GM23248 (cell line): Measurements from ENCODE around the gene SIAH3. TPM values are rescaled to one million over a fixed set of nuclear protein-coding genes. Genes with fewer than 3 reads are reported as not detected.
A peak's percentile ranks its signal among the peaks of the same experiment; 100 is the strongest.

Source experiments
- DNase-seq: peaks from one replicate; pipeline ENCODE4 v3.0.0-alpha.2; 2015
- H2AFZ ChIP-seq: fragments of 200-600 bp; sonication (generic); 2 replicates; pipeline ENCODE4 v1.6.1; 2016; ENCODE audit warnings: antibody characterized with exemption
- H3F3A ChIP-seq: fragments of 200-600 bp; sonication (generic); 2 replicates; pipeline ENCODE4 v1.6.1; 2016; ENCODE audit warnings: mild to moderate bottlenecking, antibody characterized with exemption, mixed run types; ENCODE audit not compliant: insufficient read depth
- H3K27ac ChIP-seq: fragments of 200-600 bp; sonication (generic); 2 replicates; pipeline ENCODE4 v1.5.1; 2016; ENCODE audit warnings: mild to moderate bottlenecking
- H3K27me3 ChIP-seq: fragments of 200-600 bp; sonication (generic); replicated peaks from 2 replicates; pipeline ENCODE4 v1.6.1; 2016; ENCODE audit warnings: mild to moderate bottlenecking; ENCODE audit not compliant: insufficient read depth
- H3K36me3 ChIP-seq: fragments of 200-600 bp; sonication (generic); 2 replicates; pipeline ENCODE4 v1.6.1; 2016; ENCODE audit warnings: low read depth, mild to moderate bottlenecking
- H3K4me1 ChIP-seq: fragments of 200-600 bp; sonication (generic); 2 replicates; pipeline ENCODE4 v1.6.1; 2016; ENCODE audit warnings: mild to moderate bottlenecking; ENCODE audit not compliant: insufficient read depth
- H3K4me2 ChIP-seq: fragments of 200-600 bp; sonication (generic); one replicate; pipeline ENCODE4 v1.6.1; 2016; ENCODE audit warnings: mild to moderate bottlenecking; ENCODE audit not compliant: unreplicated experiment
- H3K4me3 ChIP-seq: fragments of 200-600 bp; sonication (generic); 2 replicates; pipeline ENCODE4 v1.5.1; 2016; ENCODE audit warnings: mild to moderate bottlenecking
- H3K79me2 ChIP-seq: fragments of 200-600 bp; sonication (generic); 2 replicates; pipeline ENCODE4 v1.6.1; 2016; ENCODE audit warnings: mild to moderate bottlenecking; ENCODE audit not compliant: insufficient read depth
- H3K9ac ChIP-seq: fragments of 200-600 bp; sonication (generic); 2 replicates; pipeline ENCODE4 v1.6.1; 2016; ENCODE audit warnings: mild to moderate bottlenecking
- H3K9me2 ChIP-seq: fragments of 200-600 bp; sonication (generic); 2 replicates; pipeline ENCODE4 v1.6.1; 2016; ENCODE audit warnings: mixed run types, mild to moderate bottlenecking, moderate library complexity; ENCODE audit not compliant: insufficient read depth
- H3K9me3 ChIP-seq: fragments of 200-600 bp; sonication (generic); one replicate; pipeline ENCODE4 v1.6.1; 2017; ENCODE audit warnings: low read depth
- H4K20me1 ChIP-seq: fragments of 200-600 bp; sonication (generic); 2 replicates; pipeline ENCODE4 v1.6.0; 2016; ENCODE audit not compliant: insufficient read depth
- EZH2 ChIP-seq: fragments of 200-600 bp; sonication (generic); IDR thresholded peaks from 2 replicates; pipeline ENCODE4 v1.6.1; 2018; ENCODE audit warnings: antibody characterized with exemption, mild to moderate bottlenecking; ENCODE audit not compliant: insufficient read depth, poor library complexity, severe bottlenecking
- EZH2phosphoT487 ChIP-seq: fragments of 200-600 bp; sonication (generic); IDR thresholded peaks from 2 replicates; pipeline ENCODE4 v1.6.1; 2018; ENCODE audit warnings: antibody characterized with exemption, moderate library complexity, mild to moderate bottlenecking, low read depth; ENCODE audit not compliant: insufficient read depth
- WGBS, 2 experiments: methylation state at CpG; one replicate each; pipeline ENCODE4 v1.1.6; 2015 to 2017; ENCODE audit warnings: low lambda C conversion rate in 2 of 2, low coverage in 1 of 2; ENCODE audit errors: missing lambda C conversion rate in 2 of 2; 5-methylcytosine and 5-hydroxymethylcytosine counted together
- in situ Hi-C: fragments of 300-500 bp; cut with MboI; formaldehyde crosslinking; loops from 2 replicates; pipeline ENCODE4 v1.15.0; 2020
- polyA plus RNA-seq: library from polyadenylated mRNA; unstranded; fragments of >200 nt; fragmentation: Nextera tagmentation; extraction: Ambion mirVana; gene quantifications from 2 replicates; pipeline ENCODE4 v1.2.1, GENCODE V29; 2016
- total RNA-seq: library from RNA; depleted of rRNA; stranded (reverse); fragments of >200 nt; shearing (Covaris generic); gene quantifications from 2 replicates; pipeline ENCODE4 v1.2.3, GENCODE V29; 2014

Gene SIAH3
- total and polyA plus RNA-seq, 2 experiments from 2014 or later = not detected

- Histone ChIP-seq H3K4me2 (no peak overlapping the region), H3K27me3 (peaks cover 22% of the 10 kb centered on the region), H3K36me3 (no peaks in the 10 kb centered on the region), H3K9me3 (no peaks in the 10 kb centered on the region), H3F3A (no peaks in the 10 kb centered on the region), H3K9ac (no peak overlapping the region), H3K79me2 (no peaks in the 10 kb centered on the region), H3K4me3 (no peak overlapping the region), H2AFZ (no peak overlapping the region), H4K20me1 (no peaks in the 10 kb centered on the region), H3K4me1 (peaks cover 6% of the 10 kb centered on the region), H3K27ac (no peak overlapping the region), H3K9me2 (no peaks in the 10 kb centered on the region)
- in situ Hi-C loops = no loop called here
- TF ChIP-seq EZH2 = no peak
- no peak for TF ChIP-seq EZH2phosphoT487
- no peak for DNase-seq
- WGBS, 2 experiments = 19 to 20% methylated on average over 1 of the region's 1 CpG
These were observed 14.4 kb downstream of the SIAH3 start for GRCh38 chr13:45837111-45837510.

GRCh38 chr13:45834411-45834994, 17.1 kb downstream of the SIAH3 start:
- no peaks in the 10 kb centered on the region for H3K36me3 ChIP-seq
- H3K9ac ChIP-seq = no peak overlapping the region
- no peak overlapping the region for H2AFZ ChIP-seq
- H3K9me3 ChIP-seq = no peaks in the 10 kb centered on the region
- 36 to 42% methylated on average over 7 of the region's 7 CpGs for WGBS, 2 experiments
- H3K4me2 ChIP-seq = no peak overlapping the region
- no peaks in the 10 kb centered on the region for H3F3A ChIP-seq
- H3K9me2 ChIP-seq = no peaks in the 10 kb centered on the region
- no peak for DNase-seq
- H4K20me1 ChIP-seq = no peaks in the 10 kb centered on the region
- no peak overlapping the region for H3K27ac ChIP-seq
- in situ Hi-C loops = no loop called here
- H3K27me3 ChIP-seq = peaks cover 22% of the 10 kb centered on the region
- H3K4me1 ChIP-seq = peaks cover 6% of the 10 kb centered on the region
- no peak for TF ChIP-seq EZH2
- TF ChIP-seq EZH2phosphoT487 = no peak
- no peaks in the 10 kb centered on the region for H3K79me2 ChIP-seq
- no peak overlapping the region for H3K4me3 ChIP-seq

- H3K27me3 ChIP-seq = peaks cover 21% of the 10 kb centered on the region
- no peaks in the 10 kb centered on the region for H3K9me3 ChIP-seq
- in situ Hi-C loops = no loop called here
- no peaks in the 10 kb centered on the region for H4K20me1 ChIP-seq
- no peak for TF ChIP-seq EZH2phosphoT487
- no peak for TF ChIP-seq EZH2
- WGBS, 2 experiments = 6 to 7% methylated on average over 5 of the region's 5 CpGs
- no peaks in the 10 kb centered on the region for H3F3A ChIP-seq
- H3K36me3 ChIP-seq = no peaks in the 10 kb centered on the region
- no peak overlapping the region for H2AFZ ChIP-seq
- H3K79me2 ChIP-seq = no peaks in the 10 kb centered on the region
- H3K4me2 ChIP-seq = no peak overlapping the region
- H3K4me3 ChIP-seq = no peak overlapping the region
- H3K27ac ChIP-seq = no peak overlapping the region
- DNase-seq = peak; percentile 68
- peaks cover 6% of the 10 kb centered on the region for H3K4me1 ChIP-seq
- H3K9ac ChIP-seq = no peak overlapping the region
- no peaks in the 10 kb centered on the region for H3K9me2 ChIP-seq
These were observed 17.7 kb downstream of the SIAH3 start for GRCh38 chr13:45833663-45834375.

GRCh38 chr13:45833242-45833641, 18.3 kb downstream of the SIAH3 start:
- H4K20me1 ChIP-seq = no peaks in the 10 kb centered on the region
- in situ Hi-C loops = no loop called here
- no peak overlapping the region for H3K4me2 ChIP-seq
- peaks cover 20% of the 10 kb centered on the region for H3K27me3 ChIP-seq
- peaks cover 6% of the 10 kb centered on the region for H3K4me1 ChIP-seq
- no peak overlapping the region for H2AFZ ChIP-seq
- no peaks in the 10 kb centered on the region for H3K79me2 ChIP-seq
- H3K9ac ChIP-seq = no peak overlapping the region
- WGBS, 2 experiments = 37 to 43% methylated on average over 4 of the region's 4 CpGs
- TF ChIP-seq EZH2 = no peak
- TF ChIP-seq EZH2phosphoT487 = no peak
- H3K9me2 ChIP-seq = no peaks in the 10 kb centered on the region
- H3K9me3 ChIP-seq = no peaks in the 10 kb centered on the region
- no peaks in the 10 kb centered on the region for H3K36me3 ChIP-seq
- no peaks in the 10 kb centered on the region for H3F3A ChIP-seq
- no peak overlapping the region for H3K27ac ChIP-seq
- DNase-seq = no peak
- H3K4me3 ChIP-seq = no peak overlapping the region

GRCh38 chr13:45831851-45832250, 19.7 kb downstream of the SIAH3 start:
- Histone ChIP-seq H3K79me2 (no peaks in the 10 kb centered on the region), H3K4me3 (no peak overlapping the region), H3K27me3 (peaks cover 19% of the 10 kb centered on the region), H3K27ac (no peak overlapping the region), H3K4me2 (no peak overlapping the region), H2AFZ (no peak overlapping the region), H3K9me2 (no peaks in the 10 kb centered on the region), H3K4me1 (peaks cover 6% of the 10 kb centered on the region), H3K36me3 (no peaks in the 10 kb centered on the region), H3K9ac (no peak overlapping the region), H3K9me3 (no peaks in the 10 kb centered on the region), H4K20me1 (no peaks in the 10 kb centered on the region), H3F3A (no peaks in the 10 kb centered on the region)
- WGBS, 2 experiments = 70 to 78% methylated on average over 4 of the region's 4 CpGs
- DNase-seq = no peak
- TF ChIP-seq EZH2 (no peak), EZH2phosphoT487 (no peak)
- in situ Hi-C loops = no loop called here
